Coronary artery (tissue), 2 donors: ENCODE measurements around the gene MYO7B.

ENCODE experiments used
- DNase-seq: peaks from one replicate; pipeline ENCODE4 v3.0.0-alpha.2; 2017; ENCODE audit warnings: low spot score
- H3K27ac ChIP-seq, 2 donors: fragments of 200-600 bp; sonication (generic); one replicate each; pipeline ENCODE4 v1.5.1; 2016 to 2019
- H3K4me3 ChIP-seq: fragments of 200-600 bp; sonication (generic); 2 replicates; pipeline ENCODE4 v1.5.1; 2016; ENCODE audit warnings: mild to moderate bottlenecking, moderate library complexity
- CTCF ChIP-seq: fragments of 200-600 bp; sonication (generic); IDR thresholded peaks from one replicate; pipeline ENCODE4 v1.5.1; 2019; ENCODE audit warnings: antibody characterized with exemption

Gene MYO7B

GRCh38 chr2:127573298-127573697 is 37.8 kb downstream of the MYO7B start:
- DNase-seq: peak; percentile 55
- no peak for TF ChIP-seq CTCF
- no peak overlapping the region for H3K27ac ChIP-seq
- no peak overlapping the region for H3K4me3 ChIP-seq

GRCh38 chr2:127573771-127574170 is 38.3 kb downstream of the MYO7B start:
- TF ChIP-seq CTCF: no peak
- Histone ChIP-seq H3K4me3 (no peak overlapping the region), H3K27ac (no peak overlapping the region)
- DNase-seq: peak; percentile 31

- TF ChIP-seq CTCF: no peak
- DNase-seq: peak; percentile 55
- Histone ChIP-seq H3K27ac (no peak overlapping the region), H3K4me3 (no peak overlapping the region)
Measured at GRCh38 chr2:127574656-127575055, 39.2 kb downstream of the MYO7B start.

- no peak for DNase-seq
- Histone ChIP-seq H3K4me3 (no peak overlapping the region), H3K27ac (no peak overlapping the region)
- TF ChIP-seq CTCF: no peak
Measured at GRCh38 chr2:127575185-127575765, 39.8 kb downstream of the MYO7B start.

GRCh38 chr2:127575941-127576432 is 40.5 kb downstream of the MYO7B start:
- Histone ChIP-seq H3K4me3 (peak overlapping the region; percentile 39), H3K27ac (peak overlapping the region; percentile 50 to 77)
- DNase-seq: no peak
- no peak for TF ChIP-seq CTCF

GRCh38 chr2:127576433-127577207 is 41.1 kb downstream of the MYO7B start:
- peak overlapping the region; percentile 50 to 77 for H3K27ac ChIP-seq
- no peak for TF ChIP-seq CTCF

GRCh38 chr2:127577208-127577475 is 41.7 kb downstream of the MYO7B start:
- no peak overlapping the region for H3K27ac ChIP-seq
- no peak for DNase-seq
- no peak for TF ChIP-seq CTCF
- H3K4me3 ChIP-seq: no peak overlapping the region

More at GRCh38 chr2:127576433-127577207, 41.1 kb downstream of the MYO7B start:
- H3K4me3 ChIP-seq: peak overlapping the region; percentile 39
- DNase-seq: peak; percentile 91
